Activated CD4-positive, CD25-positive, alpha-beta regulatory T cell treated with anti-CD3 and anti-CD28 coated beads, Interleukin-2, amount 50 U/mL, for 16 hours (primary cell): ENCODE data around the gene PKN1.
A peak's percentile ranks its signal among the peaks of the same experiment; 100 is the strongest.

ENCODE experiments used
- DNase-seq: peaks from one replicate; pipeline ENCODE4 v3.0.0-alpha.2; 2020; ENCODE audit warnings: low read depth, low spot score

The PKN1 gene

DNA sequence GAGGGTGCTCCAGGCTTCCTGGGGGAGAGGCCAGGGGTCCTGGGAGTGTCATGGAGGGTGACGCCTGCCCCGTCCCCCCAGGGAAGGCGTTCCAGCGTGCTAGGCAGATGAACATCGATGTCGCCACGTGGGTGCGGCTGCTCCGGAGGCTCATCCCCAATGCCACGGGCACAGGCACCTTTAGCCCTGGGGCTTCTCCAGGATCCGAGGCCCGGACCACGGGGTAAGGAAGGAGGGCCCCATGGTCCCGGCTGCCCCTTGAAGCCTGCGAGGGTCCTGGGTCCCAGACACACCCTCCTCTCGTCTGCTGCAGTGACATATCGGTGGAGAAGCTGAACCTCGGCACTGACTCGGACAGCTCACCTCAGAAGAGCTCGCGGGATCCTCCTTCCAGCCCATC is 30.6 kb downstream of the PKN1 start:
- no peak for DNase-seq

DNA sequence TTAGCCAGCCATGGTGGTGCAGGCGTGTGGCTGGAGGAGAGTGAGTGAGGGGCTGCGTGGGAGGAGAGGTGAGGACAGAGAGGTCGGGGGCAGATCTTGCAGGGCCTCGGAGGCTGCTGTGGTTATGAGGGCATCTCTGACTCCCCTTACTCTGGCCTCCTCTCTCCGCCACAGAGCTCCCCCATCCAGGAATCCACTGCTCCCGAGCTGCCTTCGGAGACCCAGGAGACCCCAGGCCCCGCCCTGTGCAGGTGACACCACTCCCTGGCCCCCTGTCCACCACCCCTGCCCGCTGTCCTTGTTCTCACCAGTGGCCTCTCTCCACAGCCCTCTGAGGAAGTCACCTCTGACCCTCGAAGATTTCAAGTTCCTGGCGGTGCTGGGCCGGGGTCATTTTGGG is 34.3 kb downstream of the PKN1 start:
- no peak for DNase-seq

DNA sequence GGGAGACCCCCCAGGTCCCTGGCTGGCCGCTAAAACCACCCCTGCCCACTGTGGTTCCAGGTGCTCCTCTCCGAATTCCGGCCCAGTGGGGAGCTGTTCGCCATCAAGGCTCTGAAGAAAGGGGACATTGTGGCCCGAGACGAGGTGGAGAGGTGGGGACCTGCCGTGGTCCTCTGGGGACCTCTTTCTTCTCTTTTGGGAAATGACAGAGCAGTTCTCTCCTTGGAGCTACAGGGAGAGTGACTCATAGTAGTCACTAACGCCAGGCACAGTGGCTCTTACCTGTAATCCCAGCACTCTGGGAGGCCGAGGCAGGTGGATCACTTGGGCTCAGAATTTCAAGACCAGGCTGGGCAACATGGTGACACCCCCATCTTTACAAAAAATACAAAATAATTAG is 34.7 kb downstream of the PKN1 start:
- no peak for DNase-seq

DNA sequence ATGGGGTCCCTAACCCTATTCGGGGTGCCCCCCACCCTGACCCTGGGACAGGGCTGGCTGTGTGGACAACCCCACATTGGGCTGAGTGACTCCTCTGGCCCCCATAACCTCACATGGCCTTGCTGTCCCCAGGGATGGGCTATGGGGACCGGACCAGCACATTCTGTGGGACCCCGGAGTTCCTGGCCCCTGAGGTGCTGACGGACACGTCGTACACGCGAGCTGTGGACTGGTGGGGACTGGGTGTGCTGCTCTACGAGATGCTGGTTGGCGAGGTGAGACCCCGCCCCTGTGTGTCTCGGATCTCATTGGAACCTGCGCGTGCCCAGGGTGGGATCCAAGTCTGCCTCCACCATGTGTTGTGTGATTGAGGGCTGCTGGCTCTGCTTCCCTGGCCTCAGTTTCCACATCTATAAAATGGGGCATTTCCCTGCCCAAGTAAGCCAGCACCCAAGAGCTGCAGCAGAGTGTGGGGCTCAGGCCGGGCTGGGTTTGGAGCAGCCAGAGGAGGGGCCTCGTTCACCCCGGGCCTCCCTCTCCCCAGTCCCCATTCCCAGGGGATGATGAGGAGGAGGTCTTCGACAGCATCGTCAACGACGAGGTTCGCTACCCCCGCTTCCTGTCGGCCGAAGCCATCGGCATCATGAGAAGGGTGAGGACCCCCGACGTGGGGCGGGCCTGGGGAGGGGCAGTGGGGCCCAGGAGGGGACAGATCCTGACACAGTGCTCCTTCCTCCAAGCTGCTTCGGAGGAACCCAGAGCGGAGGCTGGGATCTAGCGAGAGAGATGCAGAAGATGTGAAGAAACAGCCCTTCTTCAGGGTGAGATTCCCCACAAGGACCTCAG is 37.1 kb downstream of the PKN1 start:
- DNase-seq, result no peak

DNA sequence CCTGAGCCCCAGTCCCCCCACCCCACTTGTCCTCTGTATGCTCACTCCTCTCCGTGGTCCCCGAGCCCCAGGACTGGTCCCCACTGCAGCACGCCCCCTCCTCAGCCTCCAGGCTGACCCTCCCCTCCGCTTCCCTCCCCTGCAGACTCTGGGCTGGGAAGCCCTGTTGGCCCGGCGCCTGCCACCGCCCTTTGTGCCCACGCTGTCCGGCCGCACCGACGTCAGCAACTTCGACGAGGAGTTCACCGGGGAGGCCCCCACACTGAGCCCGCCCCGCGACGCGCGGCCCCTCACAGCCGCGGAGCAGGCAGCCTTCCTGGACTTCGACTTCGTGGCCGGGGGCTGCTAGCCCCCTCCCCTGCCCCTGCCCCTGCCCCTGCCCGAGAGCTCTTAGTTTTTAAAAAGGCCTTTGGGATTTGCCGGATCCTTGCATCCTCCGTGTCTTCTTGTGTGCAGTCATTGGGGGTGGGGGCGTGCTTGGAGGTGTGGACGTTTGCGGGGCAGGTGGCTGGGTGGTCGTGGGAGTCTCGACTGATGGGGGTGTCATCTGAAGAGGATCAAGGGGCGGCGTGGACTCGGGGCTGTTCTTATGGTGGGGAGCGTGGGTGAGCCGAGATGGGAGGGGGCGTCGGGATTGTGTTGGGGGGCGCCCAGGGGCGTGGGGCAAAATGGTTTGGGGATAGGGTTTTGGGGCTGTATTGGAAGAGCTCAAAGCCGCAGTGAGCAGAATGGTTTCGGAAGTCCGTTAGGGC is 38.5 kb downstream of the PKN1 start:
- DNase-seq, result no peak

DNA sequence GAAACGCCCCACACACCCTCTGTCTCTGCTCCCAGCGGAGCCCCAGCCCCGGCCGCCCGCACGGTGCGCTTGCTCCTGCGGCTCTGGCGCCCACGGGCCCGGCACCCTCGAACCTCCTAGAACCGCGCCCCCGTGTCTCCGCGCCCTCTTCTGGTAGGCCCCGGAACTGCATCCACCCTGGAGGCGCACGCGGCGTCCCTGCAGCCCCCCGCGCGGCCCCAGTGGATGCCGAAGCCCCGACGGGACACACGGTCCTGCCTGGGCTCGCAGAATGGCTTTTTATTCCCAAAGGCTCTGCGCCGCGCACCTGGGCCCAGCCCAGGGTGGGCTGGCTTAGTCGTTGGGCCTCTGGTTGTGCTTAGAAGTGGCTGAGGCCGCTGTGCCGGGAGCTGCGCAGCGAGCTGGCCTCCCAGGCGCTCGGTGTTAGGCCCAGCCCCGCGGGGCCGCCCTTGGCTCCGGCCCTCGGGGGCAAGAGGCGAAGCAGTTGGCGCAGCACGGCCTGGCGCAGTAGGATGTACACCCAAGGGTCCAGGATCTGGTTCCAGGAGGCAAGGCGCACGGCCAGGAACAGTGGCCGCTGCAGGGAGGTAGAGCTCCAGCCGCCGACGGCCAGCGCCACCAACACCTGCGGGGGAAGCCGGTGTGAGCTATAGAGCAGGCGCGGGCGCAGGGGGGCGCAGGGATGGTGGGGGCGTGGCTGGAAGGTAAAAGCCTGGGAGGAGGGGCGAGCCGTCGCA is 39.3 kb downstream of the PKN1 start:
- peak; percentile 66 for DNase-seq

DNA sequence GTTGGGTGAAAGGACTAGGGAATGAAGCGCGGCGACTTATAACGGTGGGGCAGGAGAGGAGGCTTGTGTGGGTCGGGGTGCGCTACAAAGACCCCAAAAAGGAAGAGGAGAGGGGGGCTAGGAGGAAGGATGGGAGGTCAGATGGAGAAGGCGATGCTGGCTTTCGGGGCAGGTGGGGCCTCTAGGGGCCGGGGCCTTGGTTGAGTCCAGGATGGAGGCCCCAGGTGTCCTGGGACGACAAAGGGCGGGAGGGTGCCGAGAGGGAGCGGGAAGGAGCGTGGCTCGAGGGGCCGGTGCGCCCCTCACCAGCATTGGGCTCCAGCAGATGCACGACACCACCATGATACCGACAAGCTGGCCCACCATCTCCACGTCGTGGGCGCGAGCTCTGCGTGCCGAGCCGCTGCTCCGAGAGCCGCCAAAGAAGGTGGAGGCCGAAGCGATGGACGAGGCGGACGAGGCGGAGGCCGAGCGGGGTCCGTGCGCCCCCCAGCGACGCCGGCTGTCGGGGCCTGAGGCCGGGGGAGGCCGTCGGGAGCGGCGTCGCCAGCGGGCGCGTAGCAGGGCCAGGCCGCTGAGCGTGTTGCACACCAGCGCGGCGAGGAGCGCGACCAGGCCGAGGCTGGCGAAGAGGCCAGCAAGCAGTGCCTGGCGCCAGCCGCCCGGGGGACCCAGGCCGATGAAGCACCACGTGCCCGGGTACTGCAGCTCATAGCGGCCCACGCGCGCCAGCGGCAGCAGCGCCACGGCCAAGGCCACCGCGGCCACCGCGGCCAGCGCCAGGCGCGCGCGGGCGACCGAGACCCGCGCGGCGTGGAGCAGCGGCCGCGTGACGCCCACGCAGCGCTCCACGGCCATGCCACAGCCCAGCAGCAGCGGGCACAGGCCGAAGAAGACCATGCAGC is 40.2 kb downstream of the PKN1 start:
- DNase-seq, result no peak

DNA sequence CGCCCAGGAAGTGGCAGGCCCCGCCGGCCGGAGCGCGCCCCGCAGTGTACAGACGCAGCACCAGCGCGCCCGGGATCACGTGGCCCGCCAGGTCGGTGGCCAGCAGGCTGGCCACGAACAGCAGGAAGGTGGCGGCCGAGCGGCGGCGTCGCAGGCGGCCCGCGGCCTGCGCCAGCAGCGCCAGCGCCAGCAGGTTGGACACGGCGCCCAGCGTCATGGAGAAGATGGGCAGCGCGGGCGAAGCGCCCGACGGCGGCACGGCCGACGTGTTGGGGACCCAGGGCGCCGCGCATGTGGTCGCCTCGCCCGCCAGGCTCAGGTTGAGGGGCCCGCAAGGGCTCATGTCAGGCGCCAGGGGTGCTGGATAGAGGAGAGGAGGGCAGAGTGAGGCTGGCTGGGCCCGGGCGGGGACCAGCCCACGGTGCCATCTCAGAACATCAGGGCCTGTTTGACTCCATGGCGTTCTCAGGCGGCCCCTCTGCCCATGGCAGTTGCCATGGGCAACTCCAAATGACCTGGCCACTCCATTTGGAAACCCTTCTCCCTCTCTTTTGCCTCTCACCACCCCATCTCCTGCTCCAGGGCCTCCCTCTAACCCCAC is 41.0 kb downstream of the PKN1 start:
- DNase-seq, result no peak

DNA sequence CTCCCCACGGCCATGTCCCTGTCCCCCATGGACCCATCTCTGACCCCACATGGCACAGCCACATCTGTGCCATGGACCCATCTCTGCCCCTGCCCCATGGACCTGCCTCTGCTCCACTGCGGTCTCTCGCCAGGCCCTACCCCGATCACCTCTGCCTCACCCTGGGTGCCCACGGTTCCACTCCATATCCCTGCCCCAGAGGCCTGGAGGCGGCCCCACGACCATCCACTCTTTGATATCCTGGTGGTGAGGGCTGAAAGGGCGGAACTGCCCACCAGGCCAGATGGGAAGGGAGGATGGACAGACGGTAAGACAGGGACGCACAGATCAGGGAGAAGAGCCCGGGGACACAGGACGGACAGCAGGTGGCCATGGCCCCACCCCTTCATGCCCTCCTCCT is 41.7 kb downstream of the PKN1 start:
- DNase-seq, result no peak

DNA sequence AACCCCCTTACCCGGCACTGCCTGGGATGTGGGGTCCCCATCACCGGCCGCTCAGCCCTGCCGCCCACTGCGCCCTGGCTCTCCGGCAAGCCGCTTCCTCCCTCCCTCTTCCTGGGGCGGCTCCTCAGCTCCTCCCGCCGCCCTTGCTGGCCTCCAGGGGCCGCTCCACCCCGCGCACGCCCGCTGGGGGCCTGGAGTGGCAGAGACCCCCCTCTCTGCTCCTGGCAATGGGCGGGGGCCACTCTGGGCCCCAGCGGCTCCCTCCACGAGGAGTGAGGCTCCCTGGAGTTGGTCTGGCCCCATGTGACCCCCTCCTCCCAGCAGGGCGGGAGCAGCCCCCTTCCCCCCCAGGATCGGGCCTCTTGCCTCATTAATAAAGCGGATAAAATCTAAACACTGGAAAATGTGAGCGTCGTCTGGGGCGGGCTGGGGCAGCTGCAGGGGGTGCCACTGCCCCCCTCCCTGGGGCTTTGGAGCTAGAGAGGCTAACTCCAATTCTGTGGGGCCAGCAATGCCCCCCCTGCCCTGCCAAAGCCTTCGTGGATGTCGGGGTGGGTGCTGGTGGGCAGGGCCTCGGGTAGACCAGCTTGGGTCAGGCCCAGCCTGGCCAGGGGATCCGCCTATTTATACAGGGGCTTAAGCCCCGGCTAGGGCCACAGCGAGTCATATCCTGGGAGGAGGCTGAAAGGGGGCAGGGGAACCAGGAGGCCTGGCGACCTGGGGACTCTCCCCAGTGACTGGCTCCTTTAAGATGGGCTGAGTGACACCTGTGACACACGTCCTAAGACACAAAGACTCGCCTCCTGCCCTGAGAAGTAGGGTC is 42.4 kb downstream of the PKN1 start, which contains the start of gene PTGER1:
Gene PTGER1, minus strand, starts transcription at position 104 of the 823 bp plus-strand sequence. CDS start 1,034 bp downstream, outside the sequence.
- DNase-seq, result no peak

DNA sequence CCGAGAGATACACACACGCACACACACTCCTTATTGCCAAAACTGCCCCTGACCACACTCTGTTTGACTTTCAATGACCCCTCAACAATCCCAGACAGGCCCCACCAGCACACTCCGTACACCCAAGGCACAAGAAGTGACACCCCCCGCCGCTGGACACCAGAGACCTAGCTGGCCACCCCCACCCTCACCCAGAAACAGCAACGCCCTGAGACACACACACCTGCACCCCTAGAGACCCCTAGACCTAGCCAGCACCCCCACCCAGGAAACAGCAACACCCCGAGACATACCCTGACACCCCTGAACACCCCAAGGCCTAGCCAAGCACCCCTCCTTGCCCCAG is 43.2 kb downstream of the PKN1 start:
- no peak for DNase-seq

DNA sequence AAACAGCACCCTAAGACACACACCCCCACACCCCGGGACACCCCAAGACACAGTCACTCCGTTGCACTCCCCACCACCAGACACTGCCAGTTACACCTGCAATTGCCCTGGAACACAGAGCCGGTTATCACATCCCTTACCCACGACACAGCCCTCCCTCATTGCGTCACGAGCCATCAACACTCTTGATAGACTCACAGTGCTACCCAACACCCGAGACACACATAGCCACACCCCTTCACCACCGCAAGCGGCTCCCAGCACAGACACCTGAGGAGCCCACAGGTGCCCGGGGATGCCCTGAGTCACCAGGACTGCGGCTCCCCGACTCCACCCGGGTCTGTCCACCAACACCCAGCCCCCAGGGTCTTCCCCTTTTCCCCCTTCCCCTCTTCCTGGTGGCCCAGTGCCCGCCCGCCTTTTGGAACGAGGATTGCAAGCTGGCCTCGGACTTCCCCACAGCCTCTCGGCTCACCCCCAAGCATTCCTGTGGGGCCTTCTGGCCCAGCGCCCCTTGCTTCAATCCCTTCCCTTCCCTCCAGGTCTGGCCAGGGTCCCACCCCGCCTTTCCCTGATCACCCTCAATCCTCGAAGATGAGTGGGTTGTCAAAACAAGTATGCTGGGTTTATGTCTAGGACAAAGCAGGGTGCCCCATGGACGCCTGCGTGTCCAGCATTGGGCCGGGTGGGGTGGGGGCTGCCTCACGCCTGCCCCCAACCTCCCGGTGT is 43.7 kb downstream of the PKN1 start:
- no peak for DNase-seq

DNA sequence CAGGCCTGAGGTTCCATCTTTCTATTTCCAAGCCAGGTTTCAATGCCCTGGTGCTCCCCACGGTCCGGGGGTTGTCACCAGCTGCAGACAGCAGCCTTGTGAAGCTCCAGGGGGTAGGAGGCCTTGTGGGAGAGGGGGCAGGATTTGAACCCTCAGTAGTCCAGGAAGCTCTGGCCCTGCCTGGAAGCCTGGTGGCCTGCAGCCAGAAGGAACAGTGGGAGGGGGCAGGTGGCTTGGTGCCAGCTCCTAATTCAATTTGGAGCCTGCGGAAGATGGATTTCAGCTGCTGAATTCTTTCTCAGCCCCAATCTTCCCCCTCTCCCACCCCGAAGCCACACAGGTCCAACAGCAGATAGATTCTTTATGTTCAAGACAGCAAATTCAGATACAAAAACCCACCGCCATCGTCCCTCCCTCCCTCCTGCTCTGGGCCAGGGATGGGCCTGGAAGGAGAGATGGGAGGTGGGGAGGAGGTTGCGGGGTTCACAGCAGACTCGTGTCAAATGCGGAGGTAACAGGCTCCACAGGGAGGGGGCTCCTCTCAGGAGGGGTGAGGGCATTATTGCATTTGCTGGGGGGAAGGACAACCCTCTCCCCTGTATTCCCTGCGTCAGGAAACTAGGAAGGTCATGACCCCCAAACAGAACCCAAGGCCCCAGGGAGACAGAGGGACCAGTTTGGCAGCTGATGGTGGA is 44.5 kb downstream of the PKN1 start:
- DNase-seq, result no peak

DNA sequence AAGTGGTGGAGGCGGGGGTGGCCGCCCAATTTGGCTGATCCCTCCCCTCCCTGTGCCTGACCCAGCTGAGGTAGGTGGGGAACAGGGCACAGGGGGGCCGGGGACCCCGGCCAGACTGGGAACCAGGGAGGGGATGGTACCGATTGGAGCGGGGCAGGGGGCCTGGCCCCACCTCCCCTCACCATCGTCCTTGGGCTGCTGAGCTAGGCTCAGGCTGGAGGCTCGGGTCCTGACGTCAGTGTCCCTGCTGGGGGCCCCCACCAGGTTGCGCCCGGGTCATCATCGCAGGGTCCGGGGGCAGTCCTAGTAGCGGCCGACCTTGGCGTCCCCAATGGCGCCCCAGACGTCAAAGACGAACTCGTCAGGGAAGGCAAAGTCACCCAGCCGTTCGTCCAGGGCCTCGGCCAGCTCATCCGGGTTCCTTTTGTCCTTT is 45.0 kb downstream of the PKN1 start:
- no peak for DNase-seq

DNA sequence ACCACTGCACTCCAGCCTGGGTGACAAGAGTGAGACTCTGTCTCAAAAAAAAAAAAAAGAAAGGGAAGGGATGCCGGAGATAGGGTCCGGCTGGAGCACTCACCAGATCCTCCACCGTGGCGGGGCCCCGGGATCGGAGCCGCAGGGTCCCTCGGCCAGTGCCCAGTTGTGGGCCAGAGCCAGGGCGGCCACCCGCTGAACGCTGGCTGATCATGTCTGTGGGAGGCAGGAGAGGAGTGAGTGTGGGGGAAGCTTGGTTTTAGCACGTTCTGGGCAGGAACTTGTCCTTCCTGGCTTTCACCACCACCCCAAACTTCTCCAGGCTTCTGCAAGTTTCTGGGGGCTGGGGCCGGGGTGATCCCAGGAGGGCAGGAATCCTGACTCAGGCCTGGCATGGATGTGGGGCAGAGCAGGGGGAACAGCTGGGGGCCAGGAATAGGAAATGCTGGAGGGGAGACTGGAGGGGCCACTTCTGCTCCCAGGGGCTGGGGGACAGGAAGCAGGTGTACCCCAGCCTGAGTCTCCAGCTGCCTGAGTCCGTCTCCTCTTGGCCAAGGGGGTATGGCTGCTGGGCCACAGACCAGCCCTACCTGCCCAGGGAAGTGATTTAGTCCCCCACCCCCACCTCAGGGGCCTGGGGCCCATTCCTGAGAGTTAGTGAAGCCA is 46.3 kb downstream of the PKN1 start:
- DNase-seq, result no peak

DNA sequence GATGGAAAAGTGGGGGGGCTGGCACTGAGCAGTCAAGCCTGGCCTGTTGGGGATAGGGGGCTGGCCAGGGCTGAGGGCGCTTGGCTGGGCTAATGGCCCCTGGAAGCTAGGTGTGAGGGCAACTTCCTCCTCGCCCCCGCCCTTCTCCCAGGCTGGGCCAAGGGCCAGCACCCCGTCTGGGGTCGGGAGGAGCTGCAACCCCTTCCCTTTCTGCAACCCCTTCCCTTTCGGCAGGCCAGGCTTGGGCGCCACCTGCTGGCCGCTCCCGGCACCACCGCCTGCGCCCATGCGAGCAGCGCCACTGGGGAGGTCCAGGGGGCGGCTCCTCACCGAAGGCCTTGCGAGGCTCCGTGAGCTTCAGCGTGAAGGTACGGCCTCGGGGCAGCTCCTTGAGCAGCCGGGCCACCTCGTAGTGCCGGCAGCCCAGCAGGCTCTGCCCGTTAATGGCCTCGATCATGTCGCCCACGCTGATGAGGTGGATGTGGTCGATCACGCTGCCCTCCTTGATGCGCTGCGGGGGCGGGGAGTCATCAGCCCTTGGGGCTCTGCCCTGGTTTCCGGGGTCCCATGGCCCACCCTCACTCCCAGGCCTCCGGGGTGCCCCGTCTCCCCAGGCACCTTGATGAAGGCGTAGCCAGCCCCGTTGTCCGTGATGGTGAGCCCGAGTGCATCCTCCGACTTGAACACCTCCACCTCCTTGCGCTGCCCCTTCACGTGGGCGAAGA is 47.0 kb downstream of the PKN1 start:
- DNase-seq, result peak; percentile 42

DNA sequence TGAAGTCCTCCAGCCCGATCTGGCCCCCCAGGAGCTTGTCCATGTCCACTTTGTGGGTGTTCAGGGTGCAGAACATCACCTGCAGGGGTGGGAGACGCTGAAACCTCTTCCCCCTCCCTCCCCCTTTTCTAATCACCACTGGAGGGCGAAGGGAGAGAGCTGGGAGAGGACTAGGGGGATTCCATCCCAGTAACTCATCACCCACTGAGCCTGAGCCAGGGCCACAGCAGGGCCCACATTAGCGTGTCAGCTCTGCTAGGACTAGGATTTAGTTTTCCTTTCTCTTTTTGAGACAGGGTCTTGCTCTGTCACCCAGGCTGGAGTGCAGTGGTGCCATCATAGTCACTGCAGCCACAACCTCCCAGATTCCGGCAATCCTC is 47.6 kb downstream of the PKN1 start:
- no peak for DNase-seq
